NCI-H1436 treated with DMSO at 0.1 percent for 48 hours (cell line): ENCODE results near the gene ZNF205.
"Not testable (repeated sequence)": the region's sequence is repeated elsewhere in the genome, so short reads cannot be mapped to it uniquely, and the experiment has no call there.

Source experiments
- DNase-seq: peaks from one replicate; lab custom pipeline; 2025; lab: John Stamatoyannopoulos, UW

Gene ZNF205

GRCh38 chr16:3148256-3149192 lies 36.1 kb downstream of the ZNF205 start:
- DNase-seq: no peak

GRCh38 chr16:3149193-3149530 lies 36.8 kb downstream of the ZNF205 start:
- no peak for DNase-seq

DNA sequence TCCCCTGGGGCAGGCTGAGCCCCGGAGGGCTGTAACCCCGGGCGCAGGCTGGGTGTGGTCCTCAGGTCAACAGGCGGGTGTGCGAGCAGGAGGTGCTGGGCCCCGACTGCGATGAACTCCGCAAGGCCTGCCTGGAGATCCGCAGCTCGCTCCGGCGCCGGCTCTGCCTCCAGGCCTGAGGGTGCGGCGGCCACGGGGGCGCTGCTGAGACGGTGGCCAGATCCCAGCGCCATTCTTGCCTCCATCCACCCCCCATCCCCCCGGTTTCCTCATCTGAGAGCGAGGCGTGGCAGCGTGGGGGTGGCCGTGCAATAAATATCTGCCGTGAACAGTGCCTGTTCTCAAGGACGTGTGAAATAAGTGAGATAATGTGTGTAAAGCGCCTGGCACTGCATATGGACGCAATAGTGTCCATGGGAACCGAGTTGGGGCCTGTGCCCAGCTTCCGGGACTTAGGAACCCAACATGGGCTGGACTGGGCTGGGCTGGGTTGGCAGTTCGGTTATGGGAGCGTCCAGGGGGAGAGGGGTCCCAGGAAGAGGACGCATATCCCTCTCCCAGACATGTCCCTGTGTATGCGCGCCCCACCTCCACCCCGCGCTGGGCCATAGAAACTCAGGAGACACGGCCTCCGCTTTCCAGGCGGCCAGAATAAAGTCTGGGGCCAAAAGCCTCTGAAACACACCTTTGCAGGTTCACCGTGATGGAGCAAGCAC lies 37.4 kb downstream of the ZNF205 start:
- DNase-seq: no peak

- peak; percentile 74 for DNase-seq
Measured at GRCh38 chr16:3150346-3151218, 38.2 kb downstream of the ZNF205 start.

DNA sequence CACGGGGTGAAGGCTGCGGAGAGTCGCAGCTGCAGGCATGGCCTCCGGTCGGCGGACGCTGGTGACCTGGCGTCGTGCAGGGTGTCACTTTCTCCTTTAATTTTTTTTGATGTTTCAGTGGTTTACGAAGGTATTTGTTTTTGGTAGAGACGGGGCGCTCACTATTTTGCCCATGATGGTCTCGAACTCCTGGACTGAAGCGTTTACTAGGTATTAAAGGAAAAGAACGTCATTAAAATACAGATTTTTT lies 39.6 kb downstream of the ZNF205 start:
- no peak for DNase-seq

DNA sequence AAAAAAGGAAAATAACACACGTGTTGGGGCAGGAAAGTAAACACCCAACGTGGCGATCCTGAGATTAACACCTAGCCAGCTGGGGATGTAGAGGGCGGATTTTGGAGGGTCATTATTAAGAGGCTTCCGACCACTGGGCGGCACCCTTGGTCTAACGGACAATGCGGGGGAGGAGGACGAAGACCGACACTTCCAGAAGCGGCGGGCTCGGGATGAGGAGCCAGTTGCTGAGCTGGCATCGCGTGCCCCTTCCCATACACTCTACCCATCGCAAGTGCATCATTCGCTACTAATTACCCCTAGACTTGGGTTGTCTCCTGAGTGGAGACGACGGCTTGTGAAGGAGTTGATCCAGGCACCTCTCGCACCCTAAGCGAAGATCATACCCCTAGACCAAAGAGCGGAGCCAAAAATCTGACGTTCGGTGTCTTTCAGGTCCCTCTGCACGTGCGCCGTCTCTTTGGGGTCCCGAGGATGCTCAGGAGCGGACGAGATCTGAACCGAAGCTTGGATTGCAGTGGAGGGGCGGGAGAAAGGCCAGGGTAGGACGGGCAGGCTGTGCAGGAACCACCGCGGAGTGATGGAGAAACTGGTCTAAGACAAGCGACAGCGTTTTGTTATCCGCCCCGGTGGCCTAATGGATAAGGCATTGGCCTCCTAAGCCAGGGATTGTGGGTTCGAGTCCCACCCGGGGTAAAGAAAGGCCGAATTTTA lies 40.0 kb downstream of the ZNF205 start:
- DNase-seq: peak; percentile 71

GRCh38 chr16:3152991-3153368 lies 40.6 kb downstream of the ZNF205 start:
- no peak for DNase-seq

DNA sequence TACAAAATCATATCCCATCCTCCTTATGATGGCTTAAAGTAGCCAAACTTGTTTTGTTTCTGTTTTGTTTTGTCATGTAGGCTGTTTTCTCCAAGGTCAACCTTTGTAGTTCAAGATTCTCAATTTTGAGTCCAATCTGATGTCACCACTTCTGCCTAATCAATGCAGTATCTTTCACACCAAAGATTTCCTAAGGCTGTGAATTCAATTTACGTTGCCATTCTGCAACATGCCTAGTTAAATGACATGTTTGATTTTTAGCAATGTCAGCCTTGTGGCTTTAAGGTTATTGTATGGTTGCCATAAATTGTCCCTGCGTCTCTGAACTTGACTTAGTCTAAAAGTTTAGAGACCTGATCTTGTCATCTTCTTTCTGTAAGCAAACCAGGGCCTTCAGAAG lies 42.8 kb downstream of the ZNF205 start:
- no peak for DNase-seq

DNA sequence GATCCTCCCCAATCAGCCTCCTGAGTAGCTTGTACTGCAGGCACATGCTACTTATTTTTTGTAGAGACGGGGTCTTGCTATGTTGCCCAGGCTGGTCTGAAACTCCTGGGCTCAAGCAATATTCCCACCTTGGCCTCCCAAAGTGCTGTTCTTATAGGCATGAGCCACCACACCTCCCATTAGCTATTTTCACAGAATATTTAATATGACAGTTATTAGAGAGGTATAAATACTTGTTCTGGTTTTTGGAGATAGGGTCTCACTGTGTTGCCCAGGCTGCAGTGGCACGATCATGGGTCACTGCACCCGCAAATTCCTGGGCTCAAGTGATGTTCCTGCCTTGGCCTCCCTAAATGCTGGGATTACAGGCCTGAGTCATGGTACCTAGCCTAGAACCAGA lies 43.6 kb downstream of the ZNF205 start:
- no peak for DNase-seq

GRCh38 chr16:3157229-3158025 lies 45.0 kb downstream of the ZNF205 start:
- peak; percentile 51 for DNase-seq

- no peak for DNase-seq
Measured at GRCh38 chr16:3158026-3158509, 45.7 kb downstream of the ZNF205 start.

DNA sequence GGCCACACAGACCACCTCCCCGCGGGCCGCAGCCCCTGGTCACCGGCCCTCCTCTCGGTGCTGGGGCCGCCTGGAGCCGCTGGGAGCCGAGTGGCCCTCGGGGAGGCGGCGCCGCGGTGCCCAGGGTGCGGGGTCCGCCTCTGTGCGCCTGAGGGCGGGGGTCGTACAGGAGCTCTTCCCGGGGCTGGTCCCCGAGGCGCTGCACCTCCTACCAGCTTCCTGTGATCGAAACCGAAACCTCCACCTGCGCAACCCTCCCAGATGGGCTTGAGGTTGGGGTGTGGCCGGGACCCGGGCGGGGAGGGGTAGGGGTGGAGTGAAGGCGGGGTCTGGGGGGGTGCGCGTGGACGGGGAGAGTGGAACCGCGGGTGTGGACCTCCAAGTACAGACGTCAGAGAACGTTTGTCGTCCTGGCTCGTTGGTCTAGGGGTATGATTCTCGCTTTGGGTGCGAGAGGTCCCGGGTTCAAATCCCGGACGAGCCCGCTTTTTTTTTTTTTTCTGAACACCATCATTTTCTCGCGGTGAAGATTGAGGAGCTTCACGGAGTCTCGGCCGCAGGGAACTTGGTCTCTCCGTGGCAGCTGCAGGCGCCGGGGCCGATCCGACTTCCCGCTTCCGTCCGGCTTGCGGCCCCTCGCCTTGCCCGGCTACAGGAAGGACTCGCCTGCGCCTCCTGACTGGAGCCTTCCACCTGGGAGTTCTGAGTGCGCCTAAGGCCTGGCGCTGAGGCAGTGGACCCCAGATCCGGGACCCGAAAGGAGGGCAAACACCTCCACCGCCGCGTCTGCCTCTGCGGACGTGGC lies 46.3 kb downstream of the ZNF205 start:
- peak; percentile 21 for DNase-seq

DNA sequence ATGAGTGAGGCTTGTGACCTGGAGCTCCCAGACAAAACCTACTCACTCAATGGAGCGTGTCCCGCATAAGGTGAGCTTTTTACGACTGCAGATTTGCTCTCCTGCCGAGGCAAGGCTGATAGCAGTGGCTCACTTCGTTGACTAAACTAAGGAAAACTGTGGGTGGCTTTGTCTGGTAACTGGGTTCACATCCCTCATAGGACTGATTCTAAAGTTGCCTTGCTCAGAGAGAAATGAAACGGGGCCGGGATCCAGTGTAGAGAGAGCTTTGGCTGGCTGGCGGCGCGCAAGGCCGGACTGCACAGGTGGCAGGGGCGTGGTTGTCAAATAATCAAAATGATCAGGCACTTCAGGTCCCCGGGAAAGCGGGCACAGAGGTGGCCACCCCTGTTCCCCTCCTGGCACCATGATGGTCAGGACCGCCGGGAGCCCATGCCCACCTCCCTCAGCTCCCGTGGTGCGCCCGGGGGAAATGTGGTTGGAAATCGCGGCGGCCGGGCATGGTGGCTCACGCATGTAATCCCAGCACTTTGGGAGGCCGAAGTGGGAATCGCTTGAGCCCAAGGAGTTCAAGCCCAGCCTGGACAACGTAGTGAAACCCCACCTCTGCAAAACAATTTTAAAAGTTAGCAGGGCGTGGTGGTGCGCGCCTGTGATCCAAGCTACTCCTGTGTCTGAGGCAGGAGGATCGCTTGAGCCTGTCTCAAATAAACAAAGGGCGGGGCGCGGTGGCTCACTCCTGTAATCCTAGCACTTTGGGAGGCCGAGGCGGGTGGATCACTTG lies 49.0 kb downstream of the ZNF205 start:
- no peak for DNase-seq

DNA sequence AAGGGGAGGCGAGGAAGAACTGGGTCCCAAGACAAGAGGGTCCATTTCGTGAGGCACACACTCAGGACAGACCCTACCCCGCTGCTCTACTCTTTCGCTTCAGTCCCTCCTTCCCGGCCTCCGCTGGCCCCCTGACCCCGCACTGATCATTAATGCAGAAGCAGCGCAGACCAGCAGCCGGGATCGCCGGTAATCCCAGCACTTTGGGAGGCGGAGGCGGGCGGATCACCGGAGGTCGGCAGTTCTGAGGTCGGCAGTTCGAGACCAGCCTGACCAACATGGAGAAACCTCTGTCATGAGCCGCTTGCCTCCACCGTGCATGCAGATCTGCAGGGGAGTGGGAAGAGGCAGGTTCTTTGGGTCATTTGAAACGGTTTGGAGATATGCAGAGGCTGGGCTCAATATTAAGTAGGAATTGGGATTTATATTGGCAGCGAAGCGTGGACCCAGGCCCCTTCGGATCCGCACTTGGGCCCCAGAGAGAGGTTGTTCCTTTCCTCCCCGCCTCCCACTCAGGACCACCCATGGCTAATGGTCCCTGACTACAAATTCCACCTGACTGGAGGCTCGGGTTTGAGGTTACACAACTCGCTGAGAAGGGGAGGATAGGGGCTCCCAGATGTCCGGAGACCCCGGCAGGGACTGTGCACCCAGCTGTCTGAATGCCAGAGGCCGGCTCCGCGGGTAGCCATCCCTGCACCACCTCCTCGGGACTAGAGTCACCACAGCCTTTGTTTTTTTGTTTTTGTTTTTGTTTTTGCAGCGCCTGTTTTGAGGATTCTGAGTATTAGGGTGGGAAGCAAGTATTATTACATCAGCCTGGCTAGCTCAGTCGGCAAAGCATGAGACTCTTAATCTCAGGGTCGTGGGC lies 52.0 kb downstream of the ZNF205 start:
- no peak for DNase-seq

GRCh38 chr16:3165111-3165822 lies 52.9 kb downstream of the ZNF205 start:
- no peak for DNase-seq

GRCh38 chr16:3166505-3166886 lies 54.1 kb downstream of the ZNF205 start:
- no peak for DNase-seq

- not testable (repeated sequence) for DNase-seq
Measured at GRCh38 chr16:3168729-3169128, 56.3 kb downstream of the ZNF205 start.
